ENCODE data around the gene LRFN2.

- TF ChIP-seq CTCF (IDR thresholded peaks at IDR 0.05) (no peak), POLR2A (IDR thresholded peaks at IDR 0.05) (no peak)
Measured at GRCh38 chr6:40586369-40587201, 579 bp downstream of the LRFN2 start.
